HG03520 (cell line): ENCODE results near the gene GRIK5.
"Not testable (repeated sequence)": the region's sequence is repeated elsewhere in the genome, so short reads cannot be mapped to it uniquely, and the experiment has no call there.

Experiments
- ATAC-seq: cut with Tn5 transposase; IDR thresholded peaks from one replicate; pipeline ENCODE4 v1.9.1; 2021; ENCODE audit warnings: mild to moderate bottlenecking, moderate library complexity; ENCODE audit not compliant: unreplicated experiment

GRIK5 gene, protein sequence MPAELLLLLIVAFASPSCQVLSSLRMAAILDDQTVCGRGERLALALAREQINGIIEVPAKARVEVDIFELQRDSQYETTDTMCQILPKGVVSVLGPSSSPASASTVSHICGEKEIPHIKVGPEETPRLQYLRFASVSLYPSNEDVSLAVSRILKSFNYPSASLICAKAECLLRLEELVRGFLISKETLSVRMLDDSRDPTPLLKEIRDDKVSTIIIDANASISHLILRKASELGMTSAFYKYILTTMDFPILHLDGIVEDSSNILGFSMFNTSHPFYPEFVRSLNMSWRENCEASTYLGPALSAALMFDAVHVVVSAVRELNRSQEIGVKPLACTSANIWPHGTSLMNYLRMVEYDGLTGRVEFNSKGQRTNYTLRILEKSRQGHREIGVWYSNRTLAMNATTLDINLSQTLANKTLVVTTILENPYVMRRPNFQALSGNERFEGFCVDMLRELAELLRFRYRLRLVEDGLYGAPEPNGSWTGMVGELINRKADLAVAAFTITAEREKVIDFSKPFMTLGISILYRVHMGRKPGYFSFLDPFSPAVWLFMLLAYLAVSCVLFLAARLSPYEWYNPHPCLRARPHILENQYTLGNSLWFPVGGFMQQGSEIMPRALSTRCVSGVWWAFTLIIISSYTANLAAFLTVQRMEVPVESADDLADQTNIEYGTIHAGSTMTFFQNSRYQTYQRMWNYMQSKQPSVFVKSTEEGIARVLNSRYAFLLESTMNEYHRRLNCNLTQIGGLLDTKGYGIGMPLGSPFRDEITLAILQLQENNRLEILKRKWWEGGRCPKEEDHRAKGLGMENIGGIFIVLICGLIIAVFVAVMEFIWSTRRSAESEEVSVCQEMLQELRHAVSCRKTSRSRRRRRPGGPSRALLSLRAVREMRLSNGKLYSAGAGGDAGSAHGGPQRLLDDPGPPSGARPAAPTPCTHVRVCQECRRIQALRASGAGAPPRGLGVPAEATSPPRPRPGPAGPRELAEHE

GRCh38 chr19:42069619-42070351 lies at the start of gene GRIK5:
Gene GRIK5, minus strand, starts transcription at chr19:42070206. Its CDS starts 4,436 bp downstream, at chr19:42065770.
- no peak for ATAC-seq

DNA sequence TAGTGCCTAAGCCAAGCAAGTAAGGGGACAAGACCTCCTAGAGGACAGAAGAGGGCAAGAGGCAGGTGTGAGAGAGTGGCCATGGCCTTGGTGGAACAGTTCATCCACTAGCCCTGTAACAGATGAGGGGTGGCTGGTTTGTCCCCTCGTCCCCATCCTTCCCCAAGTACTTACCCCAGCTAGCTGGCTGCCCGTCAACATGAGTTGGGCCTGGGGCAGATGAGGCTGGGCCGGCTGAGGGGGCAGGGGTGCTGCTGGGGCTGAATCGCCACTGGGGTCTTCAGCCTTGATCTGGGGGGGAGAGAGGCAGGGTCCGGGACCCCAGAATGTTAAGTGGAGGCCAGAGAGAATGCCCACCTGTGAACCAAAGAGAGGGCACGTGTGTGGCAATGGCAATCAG lies 47.1 kb upstream of the GRIK5 start:
- no peak for ATAC-seq

GRCh38 chr19:42116308-42117075 lies 46.5 kb upstream of the GRIK5 start:
- ATAC-seq: no peak

DNA sequence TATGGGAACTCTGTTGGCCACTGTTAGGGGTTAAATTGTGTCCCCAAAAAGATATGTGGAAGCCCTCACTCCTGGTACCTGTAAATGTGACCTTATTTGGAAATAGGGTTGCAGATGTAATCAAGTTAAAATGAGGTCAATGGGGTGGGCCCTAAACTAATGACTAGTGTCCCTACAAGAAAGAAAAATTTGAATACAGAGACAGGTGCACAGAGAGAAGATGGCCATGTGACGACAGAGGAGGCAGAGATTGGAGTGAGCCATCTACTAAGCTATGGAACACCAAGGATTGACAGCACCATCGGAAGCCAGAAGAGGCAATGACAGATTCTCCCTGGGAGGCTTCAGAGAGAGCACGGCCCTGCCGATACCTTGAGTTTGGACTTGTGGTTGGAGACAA lies 45.7 kb upstream of the GRIK5 start:
- no peak for ATAC-seq

GRCh38 chr19:42115219-42115618 lies 45.2 kb upstream of the GRIK5 start:
- no peak for ATAC-seq

DNA sequence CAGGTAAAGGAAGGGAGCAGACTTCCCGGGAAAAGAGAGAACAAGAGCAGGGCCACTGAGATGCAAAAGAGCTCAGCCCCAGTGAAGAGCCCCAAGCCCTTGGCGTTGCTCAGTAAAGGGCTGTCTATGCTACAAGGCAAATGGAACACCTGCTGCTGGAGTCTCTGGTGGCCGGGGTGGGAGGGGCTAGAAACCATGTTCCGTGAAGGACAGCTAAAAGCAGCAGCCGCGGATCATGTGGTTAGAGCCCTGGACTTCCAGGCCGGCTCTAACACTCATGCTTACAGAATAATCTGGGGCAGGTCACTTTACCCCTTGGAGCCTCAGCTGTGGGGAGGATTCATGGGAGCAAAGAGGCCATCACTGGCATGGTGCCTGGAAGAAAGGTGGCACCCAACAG lies 44.4 kb upstream of the GRIK5 start:
- ATAC-seq: no peak

DNA sequence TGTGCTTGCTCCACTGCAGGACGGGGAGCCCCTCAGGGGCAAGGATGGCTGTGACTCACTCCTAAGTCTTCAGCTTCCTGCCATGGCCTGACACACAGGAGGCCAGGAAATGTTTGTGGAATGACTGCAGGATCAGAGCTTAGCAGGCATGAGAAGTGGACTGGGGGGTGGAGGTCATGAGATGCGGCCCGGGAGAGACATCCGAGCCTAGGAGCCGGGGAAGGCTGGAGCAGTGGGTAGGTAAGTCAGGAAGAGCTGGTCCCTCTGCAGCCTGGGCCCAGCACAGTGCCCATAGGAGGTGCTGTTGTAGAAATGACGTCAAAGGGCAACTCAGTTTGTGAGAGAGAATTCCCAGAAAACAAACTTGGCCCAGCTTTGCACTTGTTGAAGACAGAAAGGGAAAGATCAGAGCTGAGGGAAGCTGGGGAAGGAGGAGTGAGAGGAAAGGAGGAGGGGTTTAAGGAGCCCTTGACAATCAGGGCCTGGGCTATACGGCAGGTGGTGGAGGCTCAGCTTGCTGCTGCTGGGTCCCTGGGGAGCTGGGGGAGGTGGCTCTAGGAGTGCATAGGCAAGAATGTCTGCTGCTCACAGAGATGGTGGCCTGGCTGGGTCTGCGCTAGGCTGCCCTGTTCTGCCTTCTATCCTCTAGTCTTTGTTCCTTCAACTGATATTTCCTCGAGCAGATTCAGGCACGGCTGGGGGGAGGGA lies 43.8 kb upstream of the GRIK5 start:
- no peak for ATAC-seq

- no peak for ATAC-seq
Measured at GRCh38 chr19:42111811-42112210, 41.8 kb upstream of the GRIK5 start.

- no peak for ATAC-seq
Measured at GRCh38 chr19:42111384-42111783, 41.4 kb upstream of the GRIK5 start.

DNA sequence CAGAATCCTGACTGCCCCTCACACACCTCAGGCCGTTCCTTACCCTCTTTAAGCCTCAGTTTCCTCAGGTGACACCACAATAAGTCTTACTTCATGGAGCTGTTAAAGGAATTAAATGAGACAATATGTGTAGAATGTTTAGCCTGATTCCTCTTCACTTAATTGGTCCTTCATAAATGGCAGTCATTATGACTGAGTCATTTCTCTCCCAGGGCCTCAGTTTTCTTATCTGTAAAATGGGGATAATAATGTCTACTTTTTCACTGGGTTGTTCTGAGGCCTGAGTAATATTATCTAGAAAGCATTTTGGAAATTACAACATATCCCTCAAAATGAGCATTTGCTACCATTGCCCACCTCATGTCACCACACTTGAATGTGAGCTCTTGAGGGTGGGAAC lies 40.7 kb upstream of the GRIK5 start:
- ATAC-seq: no peak

DNA sequence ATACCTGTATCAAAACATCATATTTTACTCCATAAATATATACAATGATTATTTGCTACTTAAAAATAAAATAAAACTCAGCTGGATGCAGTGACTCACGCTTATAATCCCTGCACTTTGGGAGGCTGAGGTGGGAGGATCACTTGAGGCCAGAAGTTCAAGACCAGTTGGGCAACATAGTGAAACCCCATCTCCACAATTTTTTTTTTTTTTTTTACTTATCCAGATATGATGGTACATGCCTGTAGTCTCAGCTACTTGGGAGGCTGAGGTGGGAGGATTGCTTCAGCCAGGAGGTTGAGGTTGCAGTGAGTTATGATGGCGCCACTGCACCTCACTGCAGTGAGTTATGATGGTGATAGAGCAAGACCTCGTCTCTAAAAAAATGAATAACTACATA lies 39.9 kb upstream of the GRIK5 start:
- ATAC-seq: no peak

DNA sequence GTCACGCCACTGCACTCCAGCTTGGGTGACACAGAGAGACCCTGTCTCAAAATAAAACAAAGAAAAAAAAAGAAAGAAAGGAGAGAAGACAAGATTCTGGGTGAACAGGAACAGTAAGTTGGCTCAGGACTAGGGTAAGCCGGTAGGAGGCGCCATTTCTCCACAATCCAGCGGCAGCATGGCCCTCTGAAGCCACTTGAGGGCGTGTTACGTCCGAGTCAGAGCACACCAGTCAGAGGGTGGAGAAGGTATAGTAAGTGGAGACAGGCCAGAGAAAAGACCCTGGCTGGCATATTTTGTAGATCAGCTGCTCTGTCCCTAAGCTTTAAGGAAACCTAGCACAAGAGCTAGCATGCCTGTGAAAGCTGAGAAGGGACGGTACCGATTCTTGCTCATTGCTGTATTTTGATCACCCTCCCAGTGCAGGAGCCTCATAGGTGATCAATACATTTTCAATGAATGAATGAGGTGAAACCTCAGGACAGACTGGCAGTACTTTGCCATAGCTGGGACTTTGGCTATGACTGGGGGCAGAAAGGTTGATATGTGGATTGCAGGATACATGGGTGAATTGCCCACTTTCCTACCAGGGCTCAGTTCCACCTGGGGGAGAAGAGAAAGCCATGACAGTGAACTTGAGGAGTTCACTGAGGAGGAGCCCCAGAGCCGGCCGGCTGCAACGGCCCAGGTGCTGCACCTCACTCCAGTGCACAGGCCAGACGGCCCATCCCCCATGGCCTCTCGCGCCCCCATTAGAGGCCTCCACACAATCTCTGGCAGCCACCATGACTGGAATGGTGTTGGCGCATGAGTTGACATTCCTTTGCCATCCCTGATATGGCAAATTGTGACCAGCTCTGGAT lies 38.8 kb upstream of the GRIK5 start:
- ATAC-seq: peak; percentile 53

- ATAC-seq: no peak
Measured at GRCh38 chr19:42105368-42105767, 35.4 kb upstream of the GRIK5 start.

DNA sequence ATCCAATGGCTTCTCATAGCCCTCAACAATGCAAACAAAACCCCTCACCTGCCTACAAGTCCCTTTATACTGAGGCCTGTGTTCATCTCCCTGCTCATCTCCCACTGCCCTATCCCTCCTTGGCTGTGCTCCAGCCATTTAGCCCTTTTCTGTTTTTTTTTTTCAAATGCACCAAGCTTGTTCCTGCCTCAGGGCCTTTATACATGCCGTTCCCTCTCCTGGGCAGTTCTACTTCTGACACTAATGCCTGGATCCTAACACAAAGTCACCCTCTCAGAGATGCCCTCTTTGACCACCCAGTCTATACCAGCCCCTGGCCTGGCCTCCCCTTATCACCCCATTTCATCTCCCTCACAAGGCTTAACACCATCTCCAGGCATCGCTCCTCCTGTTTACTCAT lies 32.9 kb upstream of the GRIK5 start:
- ATAC-seq: no peak

- not testable (repeated sequence) for ATAC-seq
Measured at GRCh38 chr19:42100241-42100640, 30.2 kb upstream of the GRIK5 start.

DNA sequence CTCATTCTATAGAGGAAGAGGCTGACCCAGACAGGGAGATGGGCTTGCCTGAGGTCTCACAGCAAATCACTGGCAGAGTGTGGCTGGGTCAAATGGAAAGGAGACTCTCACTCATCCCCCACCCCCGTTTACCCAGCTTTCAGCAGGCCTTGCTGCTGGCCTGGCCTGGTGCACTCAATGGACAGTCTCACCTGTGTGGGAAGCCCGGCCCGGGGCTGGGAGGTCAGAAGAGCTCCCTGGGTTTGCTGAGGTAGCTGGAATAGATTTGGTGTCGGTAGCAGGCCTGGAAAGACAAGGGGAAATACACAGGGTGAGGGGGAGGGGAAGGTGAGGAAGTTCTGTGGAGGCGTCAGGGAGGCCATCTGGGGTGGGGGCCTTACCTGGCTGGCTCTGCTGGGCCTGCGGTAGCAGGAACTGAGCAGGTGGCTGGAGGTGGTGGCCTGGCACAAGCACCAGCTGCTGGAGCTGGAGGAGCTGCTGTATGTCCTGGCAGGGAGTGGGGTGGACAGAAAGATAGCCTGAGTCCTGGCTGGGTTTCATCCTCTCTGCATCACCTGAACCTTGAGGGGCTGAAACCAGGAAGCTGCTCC lies 29.4 kb upstream of the GRIK5 start:
- no peak for ATAC-seq

- ATAC-seq: no peak
Measured at GRCh38 chr19:42098781-42099180, 28.8 kb upstream of the GRIK5 start.

GRCh38 chr19:42097461-42097860 lies 27.5 kb upstream of the GRIK5 start:
- no peak for ATAC-seq
